ENCODE results near the gene FHOD1. TPM values are rescaled to one million over a fixed set of nuclear protein-coding genes. Genes with fewer than 3 reads are reported as not detected.

FHOD1 gene
- total RNA-seq, 1 donor from 2014 or later: 32.9 TPM

- Mint-ChIP-seq H3K27ac (ENCODE audit: unreplicated experiment) (no peak overlapping the region), H3K27me3 (ENCODE audit: low read depth) (peaks cover 1% of the 10 kb centered on the region), H3K4me1 (ENCODE audit: low read depth) (peaks cover 8% of the 10 kb centered on the region), H3K4me3 (ENCODE audit: unreplicated experiment) (no peak overlapping the region), H3K36me3 (ENCODE audit: low read depth) (no peaks in the 10 kb centered on the region), H3K9me3 (ENCODE audit: low read depth) (no peaks in the 10 kb centered on the region)
- no peak for TF ChIP-seq CTCF (IDR thresholded peaks at IDR 0.05)
- DNase-seq (ENCODE audit: low spot score): peak; percentile 18
Observed at GRCh38 chr16:67265834-67266233, 18.6 kb upstream of the FHOD1 start.

- Mint-ChIP-seq H3K9me3 (ENCODE audit: low read depth) (no peaks in the 10 kb centered on the region), H3K27me3 (ENCODE audit: low read depth) (peaks cover 1% of the 10 kb centered on the region), H3K27ac (ENCODE audit: unreplicated experiment) (no peak overlapping the region), H3K4me3 (ENCODE audit: unreplicated experiment) (no peak overlapping the region), H3K4me1 (ENCODE audit: low read depth) (peaks cover 9% of the 10 kb centered on the region), H3K36me3 (ENCODE audit: low read depth) (no peaks in the 10 kb centered on the region)
- TF ChIP-seq CTCF (IDR thresholded peaks at IDR 0.05): no peak
- peak; percentile 20 for DNase-seq (ENCODE audit: low spot score)
Observed at GRCh38 chr16:67264866-67265265, 17.6 kb upstream of the FHOD1 start.

GRCh38 chr16:67264277-67264676, 17.0 kb upstream of the FHOD1 start:
- Mint-ChIP-seq H3K4me3 (ENCODE audit: unreplicated experiment) (no peak overlapping the region), H3K4me1 (ENCODE audit: low read depth) (peaks cover 9% of the 10 kb centered on the region), H3K36me3 (ENCODE audit: low read depth) (no peaks in the 10 kb centered on the region), H3K27ac (ENCODE audit: unreplicated experiment) (no peak overlapping the region), H3K9me3 (ENCODE audit: low read depth) (no peaks in the 10 kb centered on the region), H3K27me3 (ENCODE audit: low read depth) (peaks cover 1% of the 10 kb centered on the region)
- peak; percentile 69 for DNase-seq (ENCODE audit: low spot score)
- peak; percentile 20 for TF ChIP-seq CTCF (IDR thresholded peaks at IDR 0.05)

GRCh38 chr16:67263201-67263600, 15.9 kb upstream of the FHOD1 start:
- no peaks in the 10 kb centered on the region for H3K36me3 Mint-ChIP-seq (ENCODE audit: low read depth)
- H3K4me3 Mint-ChIP-seq (ENCODE audit: unreplicated experiment): no peak overlapping the region
- no peaks in the 10 kb centered on the region for H3K9me3 Mint-ChIP-seq (ENCODE audit: low read depth)
- no peak for DNase-seq (ENCODE audit: low spot score)
- no peak for TF ChIP-seq CTCF (IDR thresholded peaks at IDR 0.05)
- H3K27me3 Mint-ChIP-seq (ENCODE audit: low read depth): peaks cover 1% of the 10 kb centered on the region
- no peak overlapping the region for H3K27ac Mint-ChIP-seq (ENCODE audit: unreplicated experiment)
- H3K4me1 Mint-ChIP-seq (ENCODE audit: low read depth): peaks cover 7% of the 10 kb centered on the region

GRCh38 chr16:67260426-67261063, 13.3 kb upstream of the FHOD1 start:
- Mint-ChIP-seq H3K36me3 (ENCODE audit: low read depth) (peaks cover 7% of the 10 kb centered on the region), H3K9me3 (ENCODE audit: low read depth) (no peaks in the 10 kb centered on the region), H3K4me1 (ENCODE audit: low read depth) (peaks cover 4% of the 10 kb centered on the region), H3K4me3 (ENCODE audit: unreplicated experiment) (no peak overlapping the region), H3K27me3 (ENCODE audit: low read depth) (peaks cover 1% of the 10 kb centered on the region), H3K27ac (ENCODE audit: unreplicated experiment) (no peak overlapping the region)
- TF ChIP-seq CTCF (IDR thresholded peaks at IDR 0.05): peak; percentile 82
- DNase-seq (ENCODE audit: low spot score): no peak

All from chondrocyte (in vitro differentiated cells).